Suprapubic skin (tissue), 4 donors: Measurements from ENCODE around the gene CHAD.

Source experiments
- EP300 ChIP-seq: sonication (generic); formaldehyde crosslinking; IDR thresholded peaks from one replicate; pipeline ENCODE4 v1.6.1; 2017; ENCODE audit warnings: antibody characterized with exemption
- POLR2A ChIP-seq, 2 donors: fragments of 450-650 bp; IDR thresholded peaks; one replicate each; pipeline ENCODE4 v1.6.1; 2017; ENCODE audit warnings: antibody characterized with exemption in 2 of 2, mild to moderate bottlenecking in 2 of 2, moderate library complexity in 2 of 2
- POLR2AphosphoS5 ChIP-seq, 3 donors: sonication (generic); formaldehyde crosslinking; IDR thresholded peaks; one replicate each; pipeline ENCODE4 v1.6.1; 2017; ENCODE audit warnings: antibody characterized with exemption in 3 of 3
- TF ChIP-seq, protein P1 (sequence below), 2 donors: fragments of 200-600 bp in 1 of 2; fragments of 450-650 bp in 1 of 2; sonication (generic) in 1 of 2; IDR thresholded peaks; one replicate each; pipeline ENCODE4 v1.5.1; 2016 to 2019; ENCODE audit warnings: antibody characterized with exemption in 2 of 2, mild to moderate bottlenecking in 1 of 2, moderate library complexity in 1 of 2

DNA sequence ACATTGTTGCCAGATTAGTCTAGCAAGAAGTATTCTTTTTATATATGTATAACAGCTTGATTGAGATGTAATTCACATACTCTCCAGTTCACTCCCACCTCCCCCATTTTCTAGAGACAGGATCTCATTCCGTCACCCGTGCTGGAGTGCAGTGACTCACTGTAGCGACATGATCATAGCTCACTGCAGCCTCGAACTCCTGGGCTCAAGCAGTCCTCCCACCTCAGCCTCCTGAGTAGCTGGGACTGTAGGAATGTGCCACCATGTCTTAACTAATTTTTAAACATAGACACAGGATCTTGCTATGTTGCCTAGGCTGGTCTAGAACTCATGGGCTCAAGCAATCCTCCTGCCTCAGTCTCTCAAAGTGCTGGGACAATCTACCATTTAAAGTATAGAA is 6.7 kb upstream of the CHAD start:
- no peak for TF ChIP-seq POLR2A (IDR thresholded peaks at IDR 0.05)
- TF ChIP-seq, protein P1, sequence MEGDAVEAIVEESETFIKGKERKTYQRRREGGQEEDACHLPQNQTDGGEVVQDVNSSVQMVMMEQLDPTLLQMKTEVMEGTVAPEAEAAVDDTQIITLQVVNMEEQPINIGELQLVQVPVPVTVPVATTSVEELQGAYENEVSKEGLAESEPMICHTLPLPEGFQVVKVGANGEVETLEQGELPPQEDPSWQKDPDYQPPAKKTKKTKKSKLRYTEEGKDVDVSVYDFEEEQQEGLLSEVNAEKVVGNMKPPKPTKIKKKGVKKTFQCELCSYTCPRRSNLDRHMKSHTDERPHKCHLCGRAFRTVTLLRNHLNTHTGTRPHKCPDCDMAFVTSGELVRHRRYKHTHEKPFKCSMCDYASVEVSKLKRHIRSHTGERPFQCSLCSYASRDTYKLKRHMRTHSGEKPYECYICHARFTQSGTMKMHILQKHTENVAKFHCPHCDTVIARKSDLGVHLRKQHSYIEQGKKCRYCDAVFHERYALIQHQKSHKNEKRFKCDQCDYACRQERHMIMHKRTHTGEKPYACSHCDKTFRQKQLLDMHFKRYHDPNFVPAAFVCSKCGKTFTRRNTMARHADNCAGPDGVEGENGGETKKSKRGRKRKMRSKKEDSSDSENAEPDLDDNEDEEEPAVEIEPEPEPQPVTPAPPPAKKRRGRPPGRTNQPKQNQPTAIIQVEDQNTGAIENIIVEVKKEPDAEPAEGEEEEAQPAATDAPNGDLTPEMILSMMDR (IDR thresholded peaks at IDR 0.05): no peak
- TF ChIP-seq POLR2AphosphoS5 (IDR thresholded peaks at IDR 0.05): no peak
- TF ChIP-seq EP300: no peak
